HCT116 (cell line): ENCODE results near the gene ACTR3. TPM values are rescaled to one million over a fixed set of nuclear protein-coding genes. Genes with fewer than 3 reads are reported as not detected.

Experiments
- ATAC-seq: fragments of 200-7000 bp; cut with Tn5 transposase; 2 replicates; pipeline ENCODE4 v1.9.1; 2020; ENCODE audit warnings: mild to moderate bottlenecking, moderate library complexity
- BruUV-seq: library from RNA; stranded (reverse); fragments of 400-500 nt; replicated peaks from 2 replicates; lab custom pipeline; 2021; lab: Mats Ljungman, UMichigan
- CTCF ChIA-PET: fragments of 300-600 bp; sonication (Branson Sonifier 250); formaldehyde crosslinking; loops from one replicate; lab custom pipeline; 2021; ENCODE audit warnings: antibody characterized with exemption; lab: Charles Lee
- POLR2A ChIA-PET: fragments of 300-600, 350-600 bp; sonication (Branson Sonifier 250); formaldehyde crosslinking; loops from one replicate; lab custom pipeline; 2021; ENCODE audit warnings: antibody characterized with exemption; lab: Charles Lee
- RAD21 ChIA-PET, 2 experiments: fragments of 300-600 bp; sonication (Branson Sonifier 250); formaldehyde crosslinking; loops; one replicate each; lab custom pipeline; 2023; ENCODE audit warnings: low total read pairs in 2 of 2; ENCODE audit not compliant: uncharacterized antibody in 2 of 2, unreplicated experiment in 2 of 2, low non-redundant PET in 1 of 2; lab: Charles Lee
- DNase-seq: peaks from one replicate; pipeline ENCODE4 v3.0.0-alpha.2; 2010; ENCODE audit warnings: low read depth, low spot score
- H2AFZ ChIP-seq: fragments of 200-600 bp; shearing (Covaris generic), sonication (generic); 2 replicates; pipeline ENCODE4 v1.6.1; 2017; ENCODE audit warnings: low read depth, mixed run types, mixed read lengths, antibody characterized with exemption, low read length; ENCODE audit not compliant: poor library complexity, severe bottlenecking
- H3K27ac ChIP-seq: 2 replicates; pipeline ENCODE4 v1.5.1; 2012; ENCODE audit warnings: low read depth, low read length
- H3K27me3 ChIP-seq: fragments of 200-600 bp; sonication (generic); 2 replicates; pipeline ENCODE4 v1.6.1; 2016; ENCODE audit warnings: mixed run types, low read length, mixed read lengths; ENCODE audit not compliant: insufficient read depth
- H3K36me3 ChIP-seq, 2 experiments: fragments of 200-500 bp in 1 of 2; fragments of 200-600 bp in 1 of 2; sonication (Bioruptor generic) in 1 of 2; sonication (generic) in 1 of 2; 2 replicates each; pipeline versions ENCODE4 v1.5.1 to v1.6.1; 2014 to 2016; ENCODE audit warnings: low read length in 2 of 2, inconsistent platforms in 1 of 2, mixed read lengths in 1 of 2, mixed run types in 1 of 2; ENCODE audit not compliant: insufficient read depth in 2 of 2, control insufficient read depth in 1 of 2
- H3K4me1 ChIP-seq, 2 experiments: fragments of 200-600 bp in 1 of 2; sonication (generic) in 1 of 2; 2 replicates each; pipeline versions ENCODE4 v1.5.1 to v1.6.1; 2012 to 2017; ENCODE audit warnings: low read length in 2 of 2, inconsistent platforms in 1 of 2, mild to moderate bottlenecking in 1 of 2, mixed read lengths in 1 of 2, mixed run types in 1 of 2, moderate library complexity in 1 of 2; ENCODE audit not compliant: insufficient read depth in 2 of 2, control insufficient read depth in 1 of 2
- H3K4me2 ChIP-seq: fragments of 200-600 bp; sonication (generic); 2 replicates; pipeline ENCODE4 v1.6.1; 2017; ENCODE audit warnings: mixed run types, low read length, mixed read lengths
- H3K4me3 ChIP-seq, 2 experiments: fragments of 200-600 bp in 1 of 2; sonication (generic) in 1 of 2; replicated peaks in 1 of 2; 2 replicates each; pipeline ENCODE4 v1.5.1; 2011 to 2016; ENCODE audit warnings: low read length in 2 of 2, control low read depth in 1 of 2, low read depth in 1 of 2, mild to moderate bottlenecking in 1 of 2, mixed read lengths in 1 of 2, mixed run types in 1 of 2
- H3K79me2 ChIP-seq: fragments of 200-600 bp; sonication (generic); 2 replicates; pipeline ENCODE4 v1.6.1; 2017; ENCODE audit warnings: mild to moderate bottlenecking, mixed run types, low read length, moderate library complexity, mixed read lengths; ENCODE audit not compliant: insufficient read depth
- H3K9ac ChIP-seq: fragments of 200-600 bp; sonication (generic); 2 replicates; pipeline ENCODE4 v1.6.1; 2016; ENCODE audit warnings: low read length, mixed read lengths
- H3K9me2 ChIP-seq: fragments of 200-600 bp; sonication (generic), shearing (Covaris generic); 2 replicates; pipeline ENCODE4 v1.6.1; 2017; ENCODE audit warnings: mixed run types, mild to moderate bottlenecking, moderate library complexity; ENCODE audit not compliant: insufficient read depth
- H3K9me3 ChIP-seq, 2 experiments: fragments of 200-500 bp in 1 of 2; fragments of 200-600 bp in 1 of 2; sonication (Bioruptor generic) in 1 of 2; sonication (generic) in 1 of 2; 2 replicates each; pipeline ENCODE4 v1.6.1; 2014 to 2017; ENCODE audit warnings: low read length in 2 of 2, mixed read lengths in 2 of 2, inconsistent platforms in 1 of 2, low read depth in 1 of 2, mild to moderate bottlenecking in 1 of 2, mixed run types in 1 of 2, moderate library complexity in 1 of 2; ENCODE audit not compliant: control insufficient read depth in 1 of 2, insufficient read depth in 1 of 2
- H4K20me1 ChIP-seq: fragments of 200-600 bp; sonication (generic), shearing (Covaris generic); 2 replicates; pipeline ENCODE4 v1.6.1; 2017; ENCODE audit warnings: mixed run types, mild to moderate bottlenecking, moderate library complexity; ENCODE audit not compliant: insufficient read depth
- CTCF ChIP-seq, 3 experiments: fragments of 200-600 bp in 1 of 3; sonication (generic) in 1 of 3; IDR thresholded peaks in 2 of 3; conservative IDR thresholded peaks in 1 of 3; 2 replicates each; pipeline ENCODE4 v1.5.1; 2012 to 2017; ENCODE audit warnings: low read depth in 2 of 3, low read length in 2 of 3, antibody characterized with exemption in 1 of 3, borderline replicate concordance in 1 of 3, control low read depth in 1 of 3, mild to moderate bottlenecking in 1 of 3, mixed read lengths in 1 of 3, mixed run types in 1 of 3, moderate library complexity in 1 of 3; ENCODE audit not compliant: insufficient read depth in 1 of 3
- EZH2 ChIP-seq: fragments of 200-600 bp; sonication (generic); IDR thresholded peaks from 2 replicates; pipeline ENCODE4 v1.6.1; 2017; ENCODE audit warnings: antibody characterized with exemption, mixed run types
- EZH2phosphoT487 ChIP-seq: fragments of 200-600 bp; IDR thresholded peaks from 2 replicates; pipeline ENCODE4 v1.6.1; 2018; ENCODE audit warnings: antibody characterized with exemption, borderline replicate concordance
- FOSL1 ChIP-seq: IDR thresholded peaks from 2 replicates; pipeline ENCODE4 v1.6.1; 2012; ENCODE audit warnings: low read depth
- JUND ChIP-seq: IDR thresholded peaks from 2 replicates; pipeline ENCODE4 v1.6.1; 2012
- POLR2A ChIP-seq: IDR thresholded peaks from 2 replicates; pipeline ENCODE4 v1.7.0; 2011; ENCODE audit warnings: borderline replicate concordance; ENCODE audit not compliant: insufficient read depth, insufficient read length; ENCODE audit errors: extremely low read depth
- POLR2AphosphoS5 ChIP-seq: IDR thresholded peaks from 2 replicates; pipeline ENCODE4 v1.6.1; 2011; ENCODE audit warnings: mild to moderate bottlenecking, low read depth, low read length, moderate library complexity
- SIN3A ChIP-seq: IDR thresholded peaks from 2 replicates; pipeline ENCODE4 v1.6.1; 2012; ENCODE audit warnings: low read depth
- TCF7L2 ChIP-seq: IDR thresholded peaks from 2 replicates; pipeline ENCODE4 v1.7.0; 2011; ENCODE audit warnings: borderline replicate concordance, inconsistent platforms; ENCODE audit not compliant: insufficient read depth, insufficient read length; ENCODE audit errors: extremely low read depth
- YY1 ChIP-seq: IDR thresholded peaks from 2 replicates; pipeline ENCODE4 v1.6.1; 2011; ENCODE audit warnings: low read length, low read depth, moderate library complexity, mild to moderate bottlenecking; ENCODE audit not compliant: insufficient replicate concordance; ENCODE audit errors: extremely low read depth
- ZBTB33 ChIP-seq: IDR thresholded peaks from 2 replicates; pipeline ENCODE4 v1.6.1; 2011; ENCODE audit warnings: mild to moderate bottlenecking, low read length, moderate library complexity; ENCODE audit not compliant: insufficient replicate concordance; ENCODE audit errors: extremely low read depth
- ZFX ChIP-seq: fragments of 450-650 bp; IDR thresholded peaks from 2 replicates; pipeline ENCODE4 v1.6.1; 2017
- ZNF274 ChIP-seq: fragments of 200-500 bp; sonication (Bioruptor generic); IDR thresholded peaks from 2 replicates; pipeline ENCODE4 v1.6.1; 2014; ENCODE audit warnings: mild to moderate bottlenecking, low read depth, low read length, inconsistent platforms
- intact Hi-C: fragments of 100-400 bp; cut with micrococcal nuclease; formaldehyde crosslinking; loops from 2 replicates; pipeline ENCODE4 v1.10.0; 2022
- total RNA-seq: library from RNA; stranded (reverse); gene quantifications from one replicate; pipeline ENCODE4 v1.2.1, GENCODE V29; 2021; ENCODE audit not compliant: unreplicated experiment

Gene ACTR3
- total RNA-seq, 1 experiment from 2014 or later = 232 TPM

GRCh38 chr2:113910967-113911678 is 21.2 kb downstream of the ACTR3 start:
- H3K9me3 ChIP-seq = no peaks in the 10 kb centered on the region; a peak in 1 of 4 replicates
- TF ChIP-seq EZH2 (no peak), EZH2phosphoT487 (no peak), ZBTB33 (no peak), JUND (no peak), YY1 (no peak), CTCF (IDR thresholded peaks at IDR 0.05 in 2 of 3, conservative IDR thresholded peaks at IDR 0.05 in 1 of 3; ENCODE audit: borderline replicate concordance in 1 of 3, insufficient read depth in 1 of 3, low read depth in 2 of 3, low read length in 2 of 3) (no peak), TCF7L2 (no peak), ZFX (no peak), POLR2A (no peak), FOSL1 (no peak), POLR2AphosphoS5 (no peak), SIN3A (no peak), ZNF274 (no peak)
- H3K4me3 ChIP-seq = no peak overlapping the region
- H3K27me3 ChIP-seq = no peaks in the 10 kb centered on the region
- CTCF ChIA-PET = no interaction called here
- RAD21 ChIA-PET = interaction anchor here in 1 of 2 experiments (0.7 kb wide), 1 partner anchor 67 kb away, joined by 6 read pairs; no protein-coding TSS in a partner anchor
- no peak overlapping the region for H3K4me2 ChIP-seq
- H3K79me2 ChIP-seq = peaks cover 98% of the 10 kb centered on the region
- ATAC-seq (no peak), DNase-seq (no peak)
- intact Hi-C loops = no loop called here
- no peaks in the 10 kb centered on the region; the same call in 1 of the 2 replicates for H3K9me2 ChIP-seq
- H2AFZ ChIP-seq = no peak overlapping the region
- POLR2A ChIA-PET = no interaction called here
- peaks cover 0 to 9% of the 10 kb centered on the region in 2 experiments; a peak in 1 of 4 replicates for H3K4me1 ChIP-seq
- H3K9ac ChIP-seq = no peak overlapping the region
- no peaks in the 10 kb centered on the region for H3K36me3 ChIP-seq
- no peak overlapping the region for H3K27ac ChIP-seq
- peaks cover 5% of the 10 kb centered on the region for H4K20me1 ChIP-seq
- no TSS peak for BruUV-seq
